Ishikawa (cell line): ENCODE results near the gene ABCC1.
A peak's percentile ranks its signal among the peaks of the same experiment; 100 is the strongest.
"Not testable (repeated sequence)": the region's sequence is repeated elsewhere in the genome, so short reads cannot be mapped to it uniquely, and the experiment has no call there.

Source experiments
- CREB1 ChIP-seq: IDR thresholded peaks from 2 replicates; pipeline ENCODE4 v1.6.1; 2012; ENCODE audit warnings: low read depth
- EGR1 ChIP-seq: IDR thresholded peaks from 2 replicates; pipeline ENCODE4 v1.6.1; 2012
- EP300 ChIP-seq: IDR thresholded peaks from 2 replicates; pipeline ENCODE4 v1.6.1; 2012; ENCODE audit warnings: borderline replicate concordance
- NFIC ChIP-seq: IDR thresholded peaks from 2 replicates; pipeline ENCODE4 v1.6.1; 2012
- RAD21 ChIP-seq: IDR thresholded peaks from 2 replicates; pipeline ENCODE4 v1.6.1; 2012; ENCODE audit warnings: low read depth
- TAF1 ChIP-seq: IDR thresholded peaks from 2 replicates; pipeline ENCODE4 v1.6.1; 2012; ENCODE audit warnings: low read depth, mild to moderate bottlenecking
- TCF12 ChIP-seq: IDR thresholded peaks from 2 replicates; pipeline ENCODE4 v1.6.1; 2012; ENCODE audit warnings: low read depth
- TF ChIP-seq, protein P1 (sequence below): IDR thresholded peaks from 2 replicates; pipeline ENCODE4 v1.6.1; 2012; ENCODE audit warnings: low read depth, mild to moderate bottlenecking

GRCh38 chr16:16181748-16182147, 232.3 kb downstream of the ABCC1 start:
- TF ChIP-seq TAF1, RAD21, NFIC, CREB1, EP300, TCF12: not testable (repeated sequence)
- TF ChIP-seq, protein P1, sequence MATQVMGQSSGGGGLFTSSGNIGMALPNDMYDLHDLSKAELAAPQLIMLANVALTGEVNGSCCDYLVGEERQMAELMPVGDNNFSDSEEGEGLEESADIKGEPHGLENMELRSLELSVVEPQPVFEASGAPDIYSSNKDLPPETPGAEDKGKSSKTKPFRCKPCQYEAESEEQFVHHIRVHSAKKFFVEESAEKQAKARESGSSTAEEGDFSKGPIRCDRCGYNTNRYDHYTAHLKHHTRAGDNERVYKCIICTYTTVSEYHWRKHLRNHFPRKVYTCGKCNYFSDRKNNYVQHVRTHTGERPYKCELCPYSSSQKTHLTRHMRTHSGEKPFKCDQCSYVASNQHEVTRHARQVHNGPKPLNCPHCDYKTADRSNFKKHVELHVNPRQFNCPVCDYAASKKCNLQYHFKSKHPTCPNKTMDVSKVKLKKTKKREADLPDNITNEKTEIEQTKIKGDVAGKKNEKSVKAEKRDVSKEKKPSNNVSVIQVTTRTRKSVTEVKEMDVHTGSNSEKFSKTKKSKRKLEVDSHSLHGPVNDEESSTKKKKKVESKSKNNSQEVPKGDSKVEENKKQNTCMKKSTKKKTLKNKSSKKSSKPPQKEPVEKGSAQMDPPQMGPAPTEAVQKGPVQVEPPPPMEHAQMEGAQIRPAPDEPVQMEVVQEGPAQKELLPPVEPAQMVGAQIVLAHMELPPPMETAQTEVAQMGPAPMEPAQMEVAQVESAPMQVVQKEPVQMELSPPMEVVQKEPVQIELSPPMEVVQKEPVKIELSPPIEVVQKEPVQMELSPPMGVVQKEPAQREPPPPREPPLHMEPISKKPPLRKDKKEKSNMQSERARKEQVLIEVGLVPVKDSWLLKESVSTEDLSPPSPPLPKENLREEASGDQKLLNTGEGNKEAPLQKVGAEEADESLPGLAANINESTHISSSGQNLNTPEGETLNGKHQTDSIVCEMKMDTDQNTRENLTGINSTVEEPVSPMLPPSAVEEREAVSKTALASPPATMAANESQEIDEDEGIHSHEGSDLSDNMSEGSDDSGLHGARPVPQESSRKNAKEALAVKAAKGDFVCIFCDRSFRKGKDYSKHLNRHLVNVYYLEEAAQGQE: not testable (repeated sequence)
- TF ChIP-seq EGR1: peak; percentile 36; the same call in 1 of the 2 replicates
